ENCODE data around the gene HADHA.

HADHA gene

DNA sequence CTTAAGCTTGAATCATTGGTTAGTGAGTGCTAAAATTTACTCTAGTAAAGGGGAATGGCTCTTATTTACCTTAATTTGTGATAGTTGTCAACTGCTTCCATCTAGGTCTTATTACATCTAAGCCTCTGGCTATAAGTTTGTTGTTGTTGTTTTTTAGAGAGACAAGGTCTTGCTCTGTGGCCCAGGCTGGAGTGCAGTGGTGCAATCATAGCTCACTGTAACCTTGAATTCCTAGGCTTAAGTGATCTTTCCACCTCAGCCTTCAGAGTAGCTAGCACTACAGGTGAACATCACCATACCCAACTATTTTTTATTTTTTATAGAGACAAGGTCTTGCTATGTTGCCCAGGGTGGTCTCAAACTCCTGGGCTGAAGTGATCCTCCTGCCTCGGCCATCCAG, 6.6 kb downstream of the HADHA start:
- Histone ChIP-seq H3K9ac (ENCODE audit: low read length) (no peak overlapping the region), H3K4me3 (ENCODE audit: low read length) (no peak overlapping the region), H3K4me1 (ENCODE audit: low read length) (peaks cover 20% of the 10 kb centered on the region), H3K27ac (ENCODE audit: low read length) (no peak overlapping the region), H3K36me3 (replicated peaks; ENCODE audit: low read depth, low read length) (peaks cover 34% of the 10 kb centered on the region), H3K27me3 (ENCODE audit: low read depth, low read length) (no peaks in the 10 kb centered on the region), H4K20me1 (ENCODE audit: insufficient read depth, low read length) (no peaks in the 10 kb centered on the region), H3K9me3 (ENCODE audit: insufficient read depth, low read length) (no peaks in the 10 kb centered on the region), H3K79me2 (ENCODE audit: low read length) (peaks cover 47% of the 10 kb centered on the region), H3K4me2 (ENCODE audit: low read length) (no peak overlapping the region), H2AFZ (ENCODE audit: low read depth, low read length) (no peak overlapping the region)
- TF ChIP-seq EZH2phosphoT487 (IDR thresholded peaks at IDR 0.05; ENCODE audit: low read depth) (no peak), CTCF (IDR thresholded peaks at IDR 0.05; ENCODE audit: low read depth, low read length) (no peak)

GRCh38 chr2:26235089-26235488, 9.3 kb downstream of the HADHA start:
- no peaks in the 10 kb centered on the region for H4K20me1 ChIP-seq (ENCODE audit: insufficient read depth, low read length)
- no peak overlapping the region for H3K4me3 ChIP-seq (ENCODE audit: low read length)
- H3K27me3 ChIP-seq (ENCODE audit: low read depth, low read length) = no peaks in the 10 kb centered on the region
- H2AFZ ChIP-seq (ENCODE audit: low read depth, low read length) = no peak overlapping the region
- H3K4me1 ChIP-seq (ENCODE audit: low read length) = no peaks in the 10 kb centered on the region
- TF ChIP-seq EZH2phosphoT487 (IDR thresholded peaks at IDR 0.05; ENCODE audit: low read depth) (no peak), CTCF (IDR thresholded peaks at IDR 0.05; ENCODE audit: low read depth, low read length) (peak; percentile 16; the same call in 1 of the 2 replicates)
- peaks cover 20% of the 10 kb centered on the region for H3K79me2 ChIP-seq (ENCODE audit: low read length)
- no peak overlapping the region for H3K9ac ChIP-seq (ENCODE audit: low read length)
- peaks cover 51% of the 10 kb centered on the region for H3K36me3 ChIP-seq (replicated peaks; ENCODE audit: low read depth, low read length)
- no peak overlapping the region for H3K27ac ChIP-seq (ENCODE audit: low read length)
- H3K4me2 ChIP-seq (ENCODE audit: low read length) = no peak overlapping the region
- no peaks in the 10 kb centered on the region for H3K9me3 ChIP-seq (ENCODE audit: insufficient read depth, low read length)

GRCh38 chr2:26230806-26231205, 13.6 kb downstream of the HADHA start:
- Histone ChIP-seq H3K36me3 (replicated peaks; ENCODE audit: low read depth, low read length) (peaks cover 74% of the 10 kb centered on the region), H3K4me2 (ENCODE audit: low read length) (no peak overlapping the region), H3K4me3 (ENCODE audit: low read length) (no peak overlapping the region), H3K79me2 (ENCODE audit: low read length) (no peaks in the 10 kb centered on the region), H4K20me1 (ENCODE audit: insufficient read depth, low read length) (no peaks in the 10 kb centered on the region), H3K4me1 (ENCODE audit: low read length) (no peaks in the 10 kb centered on the region), H3K9me3 (ENCODE audit: insufficient read depth, low read length) (no peaks in the 10 kb centered on the region), H2AFZ (ENCODE audit: low read depth, low read length) (no peak overlapping the region), H3K27ac (ENCODE audit: low read length) (no peak overlapping the region), H3K9ac (ENCODE audit: low read length) (no peak overlapping the region), H3K27me3 (ENCODE audit: low read depth, low read length) (no peaks in the 10 kb centered on the region)
- TF ChIP-seq EZH2phosphoT487 (IDR thresholded peaks at IDR 0.05; ENCODE audit: low read depth) (no peak), CTCF (IDR thresholded peaks at IDR 0.05; ENCODE audit: low read depth, low read length) (no peak)

GRCh38 chr2:26229595-26229994, 14.8 kb downstream of the HADHA start:
- no peak for TF ChIP-seq EZH2phosphoT487 (IDR thresholded peaks at IDR 0.05; ENCODE audit: low read depth)
- no peak for TF ChIP-seq CTCF (IDR thresholded peaks at IDR 0.05; ENCODE audit: low read depth, low read length)
- Histone ChIP-seq H4K20me1 (ENCODE audit: insufficient read depth, low read length) (no peaks in the 10 kb centered on the region), H3K9ac (ENCODE audit: low read length) (no peak overlapping the region), H3K4me1 (ENCODE audit: low read length) (no peaks in the 10 kb centered on the region), H3K79me2 (ENCODE audit: low read length) (no peaks in the 10 kb centered on the region), H3K9me3 (ENCODE audit: insufficient read depth, low read length) (no peaks in the 10 kb centered on the region), H2AFZ (ENCODE audit: low read depth, low read length) (no peak overlapping the region), H3K4me2 (ENCODE audit: low read length) (no peak overlapping the region), H3K4me3 (ENCODE audit: low read length) (no peak overlapping the region), H3K27ac (ENCODE audit: low read length) (no peak overlapping the region), H3K36me3 (replicated peaks; ENCODE audit: low read depth, low read length) (peaks cover 74% of the 10 kb centered on the region), H3K27me3 (ENCODE audit: low read depth, low read length) (no peaks in the 10 kb centered on the region)
